HG03135 (cell line): ENCODE measurements around the gene BID.
A peak's percentile ranks its signal among the peaks of the same experiment; 100 is the strongest.

ENCODE experiments used
- ATAC-seq: cut with Tn5 transposase; IDR thresholded peaks from one replicate; pipeline ENCODE4 v1.9.1; 2021; ENCODE audit warnings: mild to moderate bottlenecking, moderate library complexity; ENCODE audit not compliant: unreplicated experiment

The BID gene

DNA sequence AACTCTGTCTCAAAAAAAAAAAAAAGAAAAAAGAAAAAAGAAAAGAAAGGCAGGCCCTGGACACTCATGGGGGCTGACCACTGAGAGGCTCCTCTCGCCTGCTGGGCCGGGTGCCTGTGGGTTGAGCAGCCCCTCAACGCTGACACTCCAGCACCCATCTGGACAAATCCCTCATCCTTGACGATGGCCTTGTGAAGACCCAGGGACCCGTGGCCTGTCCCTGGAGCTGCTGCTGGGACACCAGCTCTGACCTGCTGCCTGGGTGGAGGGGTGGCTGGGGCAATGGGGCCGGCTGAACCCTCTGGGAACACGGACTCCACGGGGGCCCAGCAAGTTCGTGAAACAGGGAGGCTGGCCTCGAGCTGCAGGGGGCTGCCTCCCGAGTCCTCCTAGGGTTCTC lies 10.5 kb upstream of the BID start:
- no peak for ATAC-seq

DNA sequence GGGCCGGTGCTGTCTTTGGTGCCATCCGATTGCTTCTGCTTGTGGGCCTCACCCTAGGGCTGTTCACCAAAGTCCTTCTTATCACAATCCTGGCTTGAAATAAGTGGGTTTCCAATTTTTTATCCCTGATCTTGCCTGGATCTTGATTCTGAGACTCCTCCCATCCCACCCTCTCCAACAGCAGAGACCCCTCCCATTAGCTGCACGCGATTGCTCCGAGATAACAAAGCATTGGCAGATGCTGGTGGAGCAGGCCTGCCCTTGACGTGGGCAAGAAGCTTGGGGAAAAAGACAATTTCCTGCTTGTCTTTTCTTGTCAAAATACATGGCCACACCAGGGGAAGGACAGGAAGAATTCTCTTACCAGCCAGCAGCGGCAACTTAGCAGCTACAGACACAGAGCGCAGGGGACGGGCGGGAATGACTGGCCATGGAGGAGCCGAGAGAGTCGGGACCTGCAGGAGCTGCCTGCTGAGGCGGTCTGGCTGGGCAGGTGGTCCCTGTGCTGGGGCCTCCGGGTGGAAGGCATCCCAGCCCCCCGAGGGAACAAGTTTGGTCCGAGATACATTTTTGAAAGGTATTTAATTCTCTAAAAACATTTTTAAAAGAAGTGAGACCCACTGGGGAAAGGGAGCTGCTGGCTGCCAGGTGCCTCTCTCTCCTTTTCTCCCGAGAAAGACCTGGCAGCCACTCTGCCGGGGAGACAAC lies 9.7 kb upstream of the BID start:
- no peak for ATAC-seq

DNA sequence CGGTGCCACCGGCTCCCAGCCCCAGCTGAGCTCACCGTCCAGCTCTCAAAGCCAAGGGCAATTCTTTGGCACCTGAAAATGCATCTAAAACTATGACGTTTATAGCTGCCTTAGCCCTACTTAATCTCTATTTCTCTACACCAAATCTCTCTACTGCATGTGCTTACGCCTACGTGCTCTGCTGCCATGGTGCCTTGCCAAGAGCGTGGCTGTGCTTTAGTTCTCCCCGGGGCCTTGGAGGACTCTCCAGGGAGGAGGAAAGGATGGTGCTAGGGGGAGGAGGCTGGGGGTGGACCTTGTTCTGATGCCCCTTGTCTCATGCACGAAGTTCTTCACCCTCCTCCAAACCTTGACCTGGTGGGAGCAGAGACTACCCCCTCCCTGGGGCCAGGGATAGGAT lies 9.0 kb upstream of the BID start:
- no peak for ATAC-seq

DNA sequence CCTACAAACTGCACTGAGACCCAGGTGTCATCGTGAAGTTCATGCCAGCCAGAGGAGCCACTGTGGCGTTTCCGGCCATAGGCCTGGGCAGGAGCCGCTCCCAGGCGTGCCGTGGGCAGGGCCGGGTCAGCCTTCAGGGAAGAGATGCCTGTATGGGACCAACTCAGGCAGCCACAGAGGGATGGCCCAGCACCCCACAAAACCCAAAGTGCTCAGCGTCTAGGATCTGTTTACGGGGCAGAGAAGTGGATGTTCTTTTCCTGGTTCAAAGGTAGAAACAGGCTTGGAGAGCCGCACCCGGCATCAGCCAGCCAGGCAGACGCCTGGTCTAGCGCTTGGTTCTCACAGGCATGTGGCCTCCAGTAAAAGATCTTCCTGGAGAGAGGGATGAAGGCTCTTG lies 8.4 kb upstream of the BID start:
- no peak for ATAC-seq

DNA sequence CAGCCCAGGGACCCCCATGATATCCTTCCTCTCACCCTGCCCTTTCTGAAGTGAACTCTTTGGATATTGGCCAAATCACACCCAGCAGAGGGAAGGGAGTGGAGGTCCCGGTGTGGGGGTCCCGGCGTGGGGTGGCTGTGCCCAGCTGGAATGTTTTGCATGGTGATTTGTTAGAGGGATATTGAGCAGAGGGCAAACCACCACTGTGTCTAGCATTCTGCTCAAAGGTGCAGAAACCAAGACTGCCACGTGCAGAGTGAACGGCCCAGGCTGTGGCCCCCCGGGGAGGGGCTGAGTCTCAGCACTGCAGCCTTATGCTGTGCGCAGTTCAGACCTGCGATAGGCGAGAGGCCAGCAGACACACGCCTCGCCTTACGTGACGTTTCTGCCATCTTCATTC lies 7.9 kb upstream of the BID start:
- no peak for ATAC-seq

DNA sequence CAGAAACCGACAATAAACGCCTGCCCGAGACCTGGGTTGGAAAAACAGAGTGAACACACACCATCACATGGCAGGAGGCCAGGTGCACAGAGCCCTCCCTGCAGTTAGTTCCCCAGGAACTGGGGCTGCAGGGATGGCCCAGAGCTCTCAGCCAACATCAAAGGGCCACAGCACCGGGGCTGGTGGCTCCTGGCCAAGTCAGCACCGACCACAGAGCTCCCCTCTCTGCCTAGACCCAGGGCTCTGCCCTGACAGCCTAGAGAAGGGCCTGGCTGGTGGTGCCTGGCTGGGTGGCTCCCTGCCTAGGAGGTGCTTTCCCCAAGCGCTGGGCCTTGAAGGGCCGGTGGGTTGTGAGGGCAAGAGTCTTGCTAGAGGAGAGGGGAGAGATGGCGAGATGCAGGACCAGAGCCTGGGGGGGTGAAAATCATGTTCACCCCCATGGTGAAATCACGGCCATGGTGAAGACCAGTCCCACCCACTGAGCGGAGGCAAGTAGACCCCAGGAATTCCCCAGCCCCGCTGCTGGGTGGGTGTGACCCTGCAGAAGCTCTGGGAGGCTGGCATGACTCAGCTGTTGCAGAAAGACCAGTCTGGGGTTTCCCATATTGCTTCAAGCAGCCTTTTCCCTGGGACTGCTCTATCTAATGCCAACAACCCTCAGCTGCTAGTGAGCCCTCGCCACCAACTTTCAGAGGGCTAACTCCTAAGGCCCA lies 7.2 kb upstream of the BID start:
- no peak for ATAC-seq

DNA sequence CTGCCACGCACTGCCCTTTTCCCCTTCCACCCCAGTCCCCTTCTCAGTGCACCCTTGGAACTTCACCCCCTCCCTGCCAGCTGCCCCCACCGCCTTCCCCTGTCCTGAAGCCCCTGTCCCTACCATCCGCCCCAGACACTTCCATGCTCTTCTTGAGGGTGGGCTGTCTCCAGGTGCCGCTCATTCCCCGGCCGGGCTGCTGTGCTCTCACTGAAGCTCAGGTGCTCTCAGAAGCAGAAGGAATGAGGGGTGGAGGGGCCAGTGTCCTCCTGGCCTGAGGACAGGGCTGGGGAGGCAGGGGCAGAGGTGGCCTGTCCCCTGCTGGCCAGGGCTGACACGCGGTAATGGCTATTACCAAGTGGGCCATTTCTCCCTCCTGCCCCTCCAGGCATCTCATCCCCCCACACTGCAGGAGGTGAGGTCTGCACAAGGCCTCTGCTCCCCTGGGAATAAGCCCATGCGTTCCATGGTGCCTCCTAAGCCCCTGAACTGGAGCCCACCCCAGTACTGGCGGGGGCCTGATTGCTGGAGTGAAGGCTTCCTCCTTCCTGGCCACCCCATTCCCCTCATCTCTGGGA lies 6.6 kb upstream of the BID start:
- ATAC-seq = no peak

DNA sequence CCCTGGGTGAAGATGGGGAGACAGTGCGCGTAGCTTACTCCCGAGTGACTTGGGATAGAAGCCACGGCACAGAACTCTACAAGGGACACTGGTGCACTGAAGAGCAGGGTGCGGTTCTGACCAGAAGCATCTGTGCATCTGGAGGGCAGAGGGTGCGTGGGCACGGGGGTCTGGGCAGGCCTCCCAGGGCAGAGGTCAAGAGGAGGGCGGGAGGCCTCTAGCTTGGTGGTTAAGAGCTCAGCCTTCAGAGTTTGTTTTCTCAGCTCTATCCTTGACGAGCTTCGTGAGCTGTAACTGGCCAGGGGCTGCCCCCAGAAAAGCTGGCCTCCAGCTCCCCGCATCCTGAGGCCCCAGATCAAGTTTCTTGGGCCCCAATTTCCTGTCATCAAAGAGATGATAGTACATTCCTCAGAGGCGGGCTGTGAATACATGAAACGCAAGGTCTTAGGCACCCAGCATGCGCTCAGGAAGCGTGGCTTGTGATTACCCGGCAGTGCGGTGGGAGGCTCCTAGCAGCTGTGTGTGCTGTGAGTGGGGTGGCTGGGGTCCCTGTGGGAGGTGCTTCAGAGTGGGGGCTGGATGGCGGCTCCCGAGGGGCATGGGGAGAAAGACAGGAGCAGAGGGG lies 6.0 kb upstream of the BID start:
- no peak for ATAC-seq

DNA sequence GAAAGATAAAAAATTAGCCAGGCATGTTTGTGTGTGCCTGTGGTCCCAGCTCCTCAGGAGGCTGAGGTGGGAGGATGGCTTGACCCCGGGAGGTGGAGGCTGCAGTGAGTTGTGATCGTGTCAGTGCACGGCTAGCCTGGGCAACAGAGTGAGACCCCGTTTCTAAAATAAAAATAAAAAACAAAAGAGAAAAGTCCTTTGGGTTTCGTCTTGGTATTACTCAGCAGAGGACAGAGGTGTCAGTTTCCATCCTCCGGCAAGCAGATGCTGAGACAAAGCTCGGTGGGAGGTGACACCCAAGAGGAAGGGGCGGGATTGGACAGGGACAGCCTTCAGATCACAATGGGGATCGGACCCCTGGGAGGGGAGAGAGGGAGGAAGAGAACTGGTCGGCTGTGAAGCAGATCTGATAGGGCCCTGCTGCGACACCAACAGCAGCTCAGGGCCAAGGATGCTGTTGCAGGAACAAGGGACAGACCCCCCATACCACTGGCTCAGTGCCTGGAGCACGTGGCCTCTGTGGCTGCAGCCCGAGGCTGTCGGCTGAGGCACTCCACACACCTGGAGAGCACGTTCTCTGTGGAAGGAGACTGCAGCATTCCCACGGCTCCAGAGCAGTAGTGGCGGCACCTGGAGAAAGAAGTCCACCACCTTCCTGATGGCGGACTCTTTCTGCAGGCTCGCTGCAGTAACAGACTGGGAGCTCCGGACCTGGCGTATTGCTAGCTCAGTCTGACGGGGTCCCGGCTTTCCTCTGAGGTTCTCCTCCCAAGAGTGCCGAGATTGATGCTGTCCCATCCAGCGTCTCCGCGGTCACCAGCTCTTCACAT lies 5.2 kb upstream of the BID start:
- peak; percentile 33 for ATAC-seq

DNA sequence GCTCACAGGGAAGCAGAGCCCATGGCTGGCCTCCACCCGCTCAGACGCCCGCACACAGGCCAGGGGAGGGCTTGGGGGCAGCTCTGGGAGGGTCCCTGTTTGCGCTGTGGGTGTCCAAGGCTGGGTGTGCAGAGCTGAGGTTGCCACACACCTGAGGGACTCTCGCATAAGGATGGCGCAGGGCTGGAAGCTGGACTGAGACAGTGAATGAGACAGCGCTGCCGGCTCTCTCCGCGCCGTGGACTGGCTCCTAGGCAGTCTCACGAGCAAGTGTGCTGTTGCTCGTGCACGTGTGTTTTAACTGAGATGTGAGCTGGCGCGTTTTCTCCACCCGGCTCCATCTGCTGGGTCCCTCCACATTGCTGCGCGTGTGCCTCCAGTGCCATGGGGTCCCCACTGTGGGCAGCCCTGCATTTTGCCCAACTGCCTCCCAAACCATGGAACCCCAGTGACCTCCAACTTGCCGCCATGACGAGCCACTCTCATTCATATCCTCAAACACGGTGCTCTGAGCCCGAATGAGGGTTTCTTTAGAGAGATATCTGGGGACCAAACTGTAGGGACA lies 4.2 kb upstream of the BID start:
- no peak for ATAC-seq

DNA sequence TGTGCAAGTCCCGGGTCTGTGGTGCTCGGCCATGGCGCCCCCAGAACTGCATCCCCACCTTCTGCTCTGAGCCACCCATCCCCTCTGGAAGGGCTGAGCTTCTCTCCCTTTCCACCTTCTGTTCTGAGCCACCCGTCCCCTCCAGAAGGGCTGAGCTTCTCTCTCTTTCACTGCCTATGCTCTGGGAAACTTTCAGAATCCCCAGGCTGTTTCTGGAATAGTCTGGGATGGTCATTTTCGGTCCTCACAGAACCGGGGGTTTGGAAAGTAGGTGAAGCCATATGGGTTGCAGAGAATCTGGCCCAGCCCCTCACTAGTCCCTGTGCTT lies 3.4 kb upstream of the BID start:
- peak; percentile 0 for ATAC-seq

DNA sequence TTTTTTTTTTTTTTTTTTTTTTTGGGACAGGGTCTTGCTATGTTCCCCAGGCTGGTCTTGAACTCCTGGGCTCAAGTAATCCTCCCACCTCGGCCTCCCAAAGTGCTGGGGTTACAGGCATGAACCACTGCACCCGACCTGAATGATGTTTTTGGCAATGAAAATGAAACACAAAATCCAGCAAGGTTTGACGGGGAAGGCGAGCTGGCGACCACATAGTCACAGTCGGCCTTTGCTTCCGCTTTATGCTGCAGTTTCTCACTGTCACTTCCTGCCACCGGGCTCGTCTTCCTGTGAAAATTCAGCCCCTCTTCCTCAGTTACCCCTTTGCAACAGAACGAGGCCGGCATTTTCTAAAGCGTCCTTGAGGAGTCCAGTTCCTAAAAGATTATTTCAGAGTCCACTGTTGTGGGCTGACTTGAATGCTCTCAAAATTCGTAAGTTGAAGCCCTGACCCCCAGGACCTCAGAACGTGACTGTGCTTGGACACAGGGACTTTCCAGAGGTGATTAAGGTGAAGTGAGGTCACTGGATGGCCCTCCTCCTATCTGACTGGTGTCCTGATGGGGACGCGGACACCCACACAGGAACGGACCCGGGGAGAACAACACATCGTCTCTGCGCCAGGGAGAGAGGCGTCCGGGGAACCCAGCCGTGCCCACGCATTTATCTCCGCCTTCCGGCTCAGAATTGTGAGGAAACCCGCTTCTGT lies 2.9 kb upstream of the BID start:
- ATAC-seq = peak; percentile 33

DNA sequence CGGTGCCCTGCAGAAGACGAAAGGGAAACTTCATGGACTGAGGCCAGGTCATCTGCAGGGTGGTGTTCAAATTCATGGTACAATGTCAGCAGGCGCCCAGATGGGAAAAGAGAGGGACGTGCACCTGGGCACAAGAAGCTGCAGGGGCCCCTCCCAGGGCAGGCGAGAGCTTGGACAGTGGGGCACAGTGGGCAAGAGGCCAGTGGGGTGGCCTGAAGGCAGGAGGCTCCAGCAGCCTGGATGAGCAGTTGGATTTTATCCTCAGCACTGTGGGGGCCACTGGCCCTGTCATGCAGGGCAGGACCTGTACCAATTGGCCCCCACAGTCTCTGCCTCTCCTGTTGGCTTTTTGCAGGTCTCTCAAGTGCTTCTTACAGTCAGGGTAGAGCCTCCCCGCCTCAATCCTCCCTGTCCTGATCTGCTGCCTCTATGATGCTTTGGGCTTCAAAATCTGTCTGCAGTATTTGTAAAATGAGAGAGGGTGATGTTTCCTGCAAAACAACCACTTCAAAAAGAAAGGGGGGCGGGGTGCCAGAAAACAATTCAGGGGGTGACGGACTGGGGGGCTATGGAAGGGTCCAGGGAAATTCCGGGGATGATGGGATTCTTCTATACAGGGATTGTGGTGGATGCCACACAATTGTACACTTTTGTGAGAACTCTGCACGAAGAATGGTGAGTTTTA lies 1.7 kb upstream of the BID start:
- no peak for ATAC-seq

DNA sequence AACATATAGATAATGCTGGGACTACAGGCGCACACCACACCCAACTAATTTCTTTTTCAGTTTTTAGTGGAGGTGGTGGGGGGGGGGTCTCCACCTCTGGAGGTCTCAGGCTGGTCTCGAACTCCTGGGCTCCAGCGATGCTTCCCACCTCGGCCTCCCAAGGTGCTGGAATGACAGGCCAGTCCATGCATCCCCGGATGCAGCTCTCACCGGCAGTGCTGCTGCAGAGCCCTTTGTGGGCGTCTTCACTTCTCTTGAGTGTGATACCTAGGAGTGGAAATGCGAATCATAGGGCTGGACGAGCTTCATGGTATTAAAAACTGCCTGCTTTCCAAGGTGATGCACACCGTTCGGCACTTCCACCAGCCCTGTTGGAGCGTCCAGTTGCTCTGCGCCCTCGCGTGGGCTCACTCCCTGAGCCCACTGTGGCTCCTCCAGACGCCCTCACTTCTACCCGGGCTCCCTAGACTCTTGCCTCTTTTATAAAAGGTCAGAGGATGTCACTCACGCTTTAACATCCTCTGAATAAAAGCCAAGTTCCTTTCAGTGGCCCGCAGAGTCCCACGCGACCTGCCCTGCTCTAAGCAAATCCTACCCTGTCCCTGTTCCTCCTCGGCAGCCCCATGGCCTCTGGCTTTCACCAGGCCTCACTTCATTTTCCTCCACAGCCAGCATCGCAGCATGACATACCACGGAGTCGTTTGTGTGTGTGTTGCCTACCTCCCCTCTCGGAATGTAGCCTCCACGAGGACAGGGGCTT lies 837 bp upstream of the BID start:
- ATAC-seq = no peak

DNA sequence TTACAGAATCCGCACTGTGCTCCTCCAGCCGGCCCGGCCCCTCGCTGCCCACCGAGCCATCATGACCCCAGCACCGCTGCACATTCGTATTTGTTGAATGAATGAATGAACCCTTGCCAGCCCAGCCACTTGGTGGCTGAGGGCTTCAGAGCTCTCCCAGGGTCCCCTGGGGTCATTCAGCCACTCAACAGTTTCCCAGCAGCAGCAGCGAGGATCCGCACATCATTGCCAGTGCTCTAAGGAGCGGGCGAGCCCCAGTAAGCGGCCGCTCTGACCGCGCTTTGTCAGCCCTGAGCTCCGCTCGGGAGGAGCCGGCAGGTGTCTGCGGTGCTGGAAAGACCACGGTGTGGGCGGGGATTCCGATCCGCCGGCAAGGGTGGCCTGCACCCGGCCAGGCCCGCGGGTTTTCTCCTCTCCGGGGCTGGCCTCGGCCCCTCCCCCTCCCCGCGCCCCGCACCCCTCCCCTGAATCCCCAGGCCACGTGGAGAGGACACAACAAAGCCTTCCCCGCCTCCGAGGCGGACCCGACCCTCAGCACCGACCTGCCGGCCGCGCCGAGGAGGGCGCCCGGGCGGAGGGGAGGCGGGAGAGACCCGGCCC lies 563 bp downstream of the BID start:
- peak; percentile 26 for ATAC-seq

DNA sequence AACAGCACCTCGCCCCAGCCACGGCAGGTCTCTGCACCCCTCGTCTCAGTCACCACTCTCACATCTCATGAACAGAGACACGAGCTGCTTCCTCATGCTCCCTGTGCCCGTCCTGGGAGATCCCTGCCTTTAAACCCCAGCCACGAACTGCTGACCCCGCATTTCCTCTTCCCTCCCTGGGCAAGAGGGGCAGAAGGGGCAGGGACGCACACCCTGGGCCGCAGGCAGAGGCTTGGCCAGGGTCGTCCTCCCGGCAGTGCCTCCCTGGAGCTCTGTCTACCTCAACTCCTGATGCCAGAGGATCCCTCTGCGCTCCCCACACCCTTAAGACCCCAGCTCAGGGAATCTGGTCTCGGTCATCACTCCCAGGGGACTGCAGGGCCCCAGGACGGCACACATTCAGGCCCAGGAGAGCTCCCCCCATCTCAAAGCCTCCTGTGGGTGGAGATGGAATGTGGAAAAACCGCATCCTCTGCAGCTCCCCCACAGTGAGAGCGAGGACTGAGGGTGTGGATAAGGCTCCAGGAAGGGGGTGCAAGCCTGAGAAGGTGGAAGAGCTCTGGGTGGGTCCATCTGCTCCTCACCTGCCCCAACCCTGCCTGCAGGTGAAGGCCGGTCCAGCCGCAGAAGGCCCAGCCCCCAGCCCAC lies 1.2 kb downstream of the BID start:
- no peak for ATAC-seq

DNA sequence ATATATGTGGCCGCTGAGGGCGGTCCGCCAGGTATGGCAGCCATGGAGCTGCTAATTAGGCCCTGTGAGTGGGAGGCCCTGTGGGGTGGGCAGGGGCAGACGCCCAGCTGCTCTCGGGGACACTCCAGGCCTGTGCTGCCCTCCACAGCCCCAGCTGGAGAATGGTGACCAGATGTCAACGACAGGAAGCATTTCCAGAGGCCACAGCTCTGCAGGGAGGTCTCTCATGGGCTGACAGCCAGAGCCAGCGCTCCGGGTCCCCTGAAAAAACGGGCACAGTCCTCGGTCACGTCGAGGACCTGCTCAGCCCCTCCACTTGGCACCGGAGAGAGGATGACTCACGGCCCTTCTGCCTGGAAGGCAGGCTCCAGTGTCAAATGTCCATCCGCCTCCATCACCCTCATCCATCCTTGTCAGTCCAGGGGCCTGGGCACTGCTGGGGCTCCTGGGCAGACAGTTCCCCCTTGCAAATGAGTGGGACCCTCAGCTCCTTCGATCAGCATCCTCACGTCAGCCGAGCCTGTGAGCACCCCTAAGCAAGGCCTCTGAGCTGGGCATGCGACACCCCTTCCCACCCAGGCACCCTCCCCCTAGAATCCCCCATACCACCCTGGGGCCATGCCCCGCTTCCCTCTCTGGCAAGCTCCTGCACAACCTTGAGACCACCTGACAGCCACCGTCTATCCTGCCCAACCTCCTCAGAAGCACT lies 1.9 kb downstream of the BID start:
- ATAC-seq = no peak
